NT2/D1 (cell line): Measurements from ENCODE around the gene ASNSD1.

Experiments
- SUZ12 ChIP-seq: IDR thresholded peaks from 2 replicates; pipeline ENCODE4 v1.6.1; 2011; ENCODE audit not compliant: insufficient read length, insufficient read depth; ENCODE audit errors: extremely low read depth
- YY1 ChIP-seq: IDR thresholded peaks from 2 replicates; pipeline ENCODE4 v1.6.1; 2011; ENCODE audit not compliant: insufficient read length, insufficient read depth
- ZNF274 ChIP-seq: IDR thresholded peaks from 2 replicates; pipeline ENCODE4 v1.6.1; 2011; ENCODE audit warnings: mild to moderate bottlenecking, low read depth, low read length

GRCh38 chr2:189618197-189618596 lies 43.1 kb upstream of the ASNSD1 start:
- TF ChIP-seq SUZ12 (no peak), YY1 (no peak), ZNF274 (no peak)
